KMS-11 (cell line): Measurements from ENCODE around the gene COL16A1.

ENCODE experiments used
- H2AFZ ChIP-seq: fragments of 200-600 bp; sonication (generic); 2 replicates; pipeline ENCODE4 v1.6.1; 2016; ENCODE audit warnings: antibody characterized with exemption, mixed run types, low read depth
- H3K27ac ChIP-seq: fragments of 200-600 bp; sonication (generic); 2 replicates; pipeline ENCODE4 v1.6.1; 2016; ENCODE audit warnings: mild to moderate bottlenecking, mixed run types
- H3K27me3 ChIP-seq: fragments of 200-600 bp; sonication (generic); 2 replicates; pipeline ENCODE4 v1.6.1; 2017; ENCODE audit warnings: mild to moderate bottlenecking, low read depth, mixed run types, moderate library complexity; ENCODE audit not compliant: insufficient read depth
- H3K36me3 ChIP-seq: fragments of 200-600 bp; sonication (generic); 2 replicates; pipeline ENCODE4 v1.6.1; 2017; ENCODE audit warnings: mild to moderate bottlenecking, mixed run types; ENCODE audit not compliant: insufficient read depth
- H3K4me1 ChIP-seq: fragments of 200-600 bp; sonication (generic); 2 replicates; pipeline ENCODE4 v1.6.1; 2016; ENCODE audit warnings: mild to moderate bottlenecking, low read depth, mixed run types; ENCODE audit not compliant: poor library complexity, severe bottlenecking
- H3K4me2 ChIP-seq: fragments of 200-600 bp; sonication (generic); 2 replicates; pipeline ENCODE4 v1.7.0; 2016; ENCODE audit warnings: mild to moderate bottlenecking, mixed run types
- H3K4me3 ChIP-seq: fragments of 200-600 bp; sonication (generic); IDR thresholded peaks from 2 replicates; pipeline ENCODE4 v1.6.1; 2017; ENCODE audit warnings: low read depth, low read length, mixed read lengths; ENCODE audit not compliant: insufficient read depth
- H3K79me2 ChIP-seq: fragments of 200-600 bp; sonication (generic); 2 replicates; pipeline ENCODE4 v1.6.1; 2016; ENCODE audit warnings: low read depth, mixed run types; ENCODE audit not compliant: insufficient read depth
- H3K9ac ChIP-seq: fragments of 200-600 bp; sonication (generic); 2 replicates; pipeline ENCODE4 v1.6.1; 2016; ENCODE audit warnings: mild to moderate bottlenecking, mixed run types
- H4K20me1 ChIP-seq: fragments of 200-600 bp; sonication (generic); 2 replicates; pipeline ENCODE4 v1.6.1; 2016; ENCODE audit warnings: mild to moderate bottlenecking, mixed run types; ENCODE audit not compliant: insufficient read depth
- TF ChIP-seq, protein P1 (sequence below): fragments of 200-600 bp; sonication (generic); conservative IDR thresholded peaks from 2 replicates; pipeline ENCODE4 v1.6.1; 2017; ENCODE audit warnings: low read depth, mild to moderate bottlenecking, antibody characterized with exemption, low read length, moderate library complexity, mixed read lengths

The COL16A1 gene

DNA sequence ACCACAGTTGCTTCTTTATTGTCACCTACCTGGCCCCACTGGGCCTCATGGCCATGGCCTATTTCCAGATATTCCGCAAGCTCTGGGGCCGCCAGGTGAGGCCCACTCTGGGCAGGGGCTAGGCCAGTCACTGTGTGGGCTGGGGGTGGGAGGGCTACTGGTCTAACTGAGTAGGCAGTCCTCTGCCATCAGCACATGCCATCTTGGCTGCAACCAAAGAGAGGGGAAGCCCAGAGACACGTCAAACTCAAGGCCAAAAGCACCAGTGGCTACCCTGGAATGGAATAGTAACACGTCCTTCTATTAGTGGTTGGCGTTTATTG, 82.4 kb downstream of the COL16A1 start:
- no peak overlapping the region for H3K27ac ChIP-seq
- H3K36me3 ChIP-seq = no peaks in the 10 kb centered on the region
- H3K4me1 ChIP-seq = no peaks in the 10 kb centered on the region
- H4K20me1 ChIP-seq = no peaks in the 10 kb centered on the region
- H3K79me2 ChIP-seq = no peaks in the 10 kb centered on the region
- H3K9ac ChIP-seq = no peak overlapping the region
- H3K27me3 ChIP-seq = peaks cover 7% of the 10 kb centered on the region; the same call in 1 of the 2 replicates
- no peak overlapping the region for H2AFZ ChIP-seq
- TF ChIP-seq, protein P1, sequence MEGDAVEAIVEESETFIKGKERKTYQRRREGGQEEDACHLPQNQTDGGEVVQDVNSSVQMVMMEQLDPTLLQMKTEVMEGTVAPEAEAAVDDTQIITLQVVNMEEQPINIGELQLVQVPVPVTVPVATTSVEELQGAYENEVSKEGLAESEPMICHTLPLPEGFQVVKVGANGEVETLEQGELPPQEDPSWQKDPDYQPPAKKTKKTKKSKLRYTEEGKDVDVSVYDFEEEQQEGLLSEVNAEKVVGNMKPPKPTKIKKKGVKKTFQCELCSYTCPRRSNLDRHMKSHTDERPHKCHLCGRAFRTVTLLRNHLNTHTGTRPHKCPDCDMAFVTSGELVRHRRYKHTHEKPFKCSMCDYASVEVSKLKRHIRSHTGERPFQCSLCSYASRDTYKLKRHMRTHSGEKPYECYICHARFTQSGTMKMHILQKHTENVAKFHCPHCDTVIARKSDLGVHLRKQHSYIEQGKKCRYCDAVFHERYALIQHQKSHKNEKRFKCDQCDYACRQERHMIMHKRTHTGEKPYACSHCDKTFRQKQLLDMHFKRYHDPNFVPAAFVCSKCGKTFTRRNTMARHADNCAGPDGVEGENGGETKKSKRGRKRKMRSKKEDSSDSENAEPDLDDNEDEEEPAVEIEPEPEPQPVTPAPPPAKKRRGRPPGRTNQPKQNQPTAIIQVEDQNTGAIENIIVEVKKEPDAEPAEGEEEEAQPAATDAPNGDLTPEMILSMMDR = no peak
- H3K4me3 ChIP-seq = no peak overlapping the region
- no peak overlapping the region for H3K4me2 ChIP-seq

DNA sequence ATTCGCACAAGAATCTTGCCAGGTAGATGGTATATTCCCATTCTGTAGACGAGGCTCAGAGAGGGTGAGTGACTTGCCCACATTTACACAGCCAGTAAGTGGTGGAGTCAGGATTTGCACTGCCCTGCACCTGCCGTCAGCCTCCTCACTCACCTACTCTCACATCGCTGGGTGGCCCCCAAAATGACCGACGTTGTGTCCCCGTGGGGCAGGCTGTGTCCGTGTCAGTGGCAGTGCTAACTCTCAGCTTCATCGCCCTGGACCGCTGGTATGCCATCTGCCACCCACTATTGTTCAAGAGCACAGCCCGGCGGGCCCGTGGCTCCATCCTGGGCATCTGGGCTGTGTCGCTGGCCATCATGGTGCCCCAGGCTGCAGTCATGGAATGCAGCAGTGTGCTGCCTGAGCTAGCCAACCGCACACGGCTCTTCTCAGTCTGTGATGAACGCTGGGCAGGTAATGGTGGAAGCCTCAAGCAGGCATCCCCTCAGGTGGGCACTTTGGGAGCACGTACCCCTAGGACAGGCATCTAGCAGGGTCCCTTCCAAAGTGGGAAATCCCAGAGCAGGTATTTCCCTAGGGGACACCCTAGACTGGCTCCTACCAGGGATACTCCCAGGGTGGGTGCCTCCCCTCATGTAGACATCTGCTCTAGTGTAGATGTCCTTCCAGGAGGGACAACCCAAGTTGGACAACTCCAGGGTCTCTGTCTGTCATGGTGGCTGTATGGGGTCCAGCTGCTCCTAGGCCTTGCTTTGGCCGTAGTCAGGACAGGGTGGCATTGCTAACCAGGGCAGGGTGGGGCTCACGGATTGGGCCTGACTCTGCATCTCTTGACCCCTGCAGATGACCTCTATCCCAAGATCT, 83.0 kb downstream of the COL16A1 start:
- Histone ChIP-seq H3K4me2 (no peak overlapping the region), H3K4me1 (no peaks in the 10 kb centered on the region), H3K36me3 (no peaks in the 10 kb centered on the region), H3K9ac (no peak overlapping the region), H3K27ac (no peak overlapping the region), H3K27me3 (peaks cover 7% of the 10 kb centered on the region; the same call in 1 of the 2 replicates), H4K20me1 (no peaks in the 10 kb centered on the region), H3K4me3 (no peak overlapping the region), H2AFZ (no peak overlapping the region), H3K79me2 (no peaks in the 10 kb centered on the region)
- TF ChIP-seq, protein P1 = no peak

- no peak overlapping the region for H3K9ac ChIP-seq
- no peak overlapping the region for H3K27ac ChIP-seq
- TF ChIP-seq, protein P1 = no peak
Observed at GRCh38 chr1:31618916-31619846, 84.6 kb downstream of the COL16A1 start.

GRCh38 chr1:31617916-31618746, 85.7 kb downstream of the COL16A1 start:
- TF ChIP-seq, protein P1 = peak; percentile 63
- Histone ChIP-seq H3K27me3 (peaks cover 7% of the 10 kb centered on the region; the same call in 1 of the 2 replicates), H3K9ac (no peak overlapping the region), H3K27ac (no peak overlapping the region), H4K20me1 (no peaks in the 10 kb centered on the region), H3K4me1 (no peaks in the 10 kb centered on the region), H3K36me3 (no peaks in the 10 kb centered on the region), H3K4me3 (no peak overlapping the region), H2AFZ (peak overlapping the region; percentile 26; the same call in 1 of the 2 replicates), H3K79me2 (no peaks in the 10 kb centered on the region), H3K4me2 (peak overlapping the region; percentile 33; the same call in 1 of the 2 replicates)

More at GRCh38 chr1:31618916-31619846, 84.6 kb downstream of the COL16A1 start:
- Histone ChIP-seq H3K36me3 (no peaks in the 10 kb centered on the region), H3K4me3 (no peak overlapping the region), H3K4me1 (no peaks in the 10 kb centered on the region), H4K20me1 (no peaks in the 10 kb centered on the region), H2AFZ (no peak overlapping the region), H3K27me3 (peaks cover 7% of the 10 kb centered on the region; the same call in 1 of the 2 replicates), H3K4me2 (no peak overlapping the region), H3K79me2 (no peaks in the 10 kb centered on the region)
